HepG2 (cell line): Measurements from ENCODE around the gene DENND4A. TPM values are rescaled to one million over a fixed set of nuclear protein-coding genes. Genes with fewer than 3 reads are reported as not detected.
A peak's percentile ranks its signal among the peaks of the same experiment; 100 is the strongest.

Experiments used
- ATF5 ChIP-seq: sonication (generic); formaldehyde crosslinking; IDR thresholded peaks from 2 replicates; pipeline ENCODE4 v1.4.0; 2020; ENCODE audit warnings: mild to moderate bottlenecking, low read depth, missing genetic modification reagents
- ATF6 ChIP-seq: sonication (generic); formaldehyde crosslinking; conservative IDR thresholded peaks from 2 replicates; pipeline ENCODE4 v1.4.0; 2020; ENCODE audit warnings: missing genetic modification reagents
- CEBPB ChIP-seq: IDR thresholded peaks from 2 replicates; pipeline ENCODE4 v1.6.1; 2011; ENCODE audit warnings: low read depth, low read length, improper control_type of control experiment, borderline replicate concordance
- FOXP4 ChIP-seq: sonication (generic); formaldehyde crosslinking; IDR thresholded peaks from 2 replicates; pipeline ENCODE4 v1.4.0; 2020; ENCODE audit warnings: missing genetic modification reagents
- HDAC1 ChIP-seq: sonication (generic); formaldehyde crosslinking; IDR thresholded peaks from 2 replicates; pipeline ENCODE4 v1.5.1; 2020; ENCODE audit warnings: mild to moderate bottlenecking, missing genetic modification reagents
- MAF1 ChIP-seq: sonication (generic); formaldehyde crosslinking; IDR thresholded peaks from 2 replicates; pipeline ENCODE4 v1.5.0; 2020; ENCODE audit warnings: missing genetic modification reagents, borderline replicate concordance
- WIZ ChIP-seq: sonication (generic); formaldehyde crosslinking; IDR thresholded peaks from 2 replicates; pipeline ENCODE4 v1.5.1; 2020; ENCODE audit warnings: mild to moderate bottlenecking, missing genetic modification reagents
- ZHX2 ChIP-seq, 2 experiments: sonication (generic) in 1 of 2; formaldehyde crosslinking in 1 of 2; IDR thresholded peaks; 2 replicates each; pipeline versions ENCODE4 v1.6.1 to v1.9.0; 2014 to 2022; ENCODE audit warnings: antibody characterized with exemption in 1 of 2, borderline replicate concordance in 1 of 2, inconsistent platforms in 1 of 2, low read depth in 1 of 2, missing genetic modification reagents in 1 of 2
- ZNF556 ChIP-seq: sonication (generic); formaldehyde crosslinking; IDR thresholded peaks from 2 replicates; pipeline ENCODE4 v1.4.0; 2020; ENCODE audit warnings: mild to moderate bottlenecking, missing genetic modification reagents, borderline replicate concordance
- ZNF639 ChIP-seq: conservative IDR thresholded peaks from 2 replicates; pipeline ENCODE4 v1.6.1; 2018; ENCODE audit warnings: missing genetic modification reagents
- ZNF780A ChIP-seq: sonication (generic); formaldehyde crosslinking; IDR thresholded peaks from 2 replicates; pipeline ENCODE4 v1.8.0; 2022; ENCODE audit warnings: mild to moderate bottlenecking, missing genetic modification reagents, moderate library complexity
- polyA plus RNA-seq, 8 experiments: library from polyadenylated mRNA; depleted of rRNA in 3 of 8; stranded (reverse) in 7 of 8; unstranded in 1 of 8; fragments of >200 nt; fragmentation: Illumina TruSeq in 4 of 8; extraction: Trizol in 4 of 8; gene quantifications; 2 replicates each; pipeline versions ENCODE4 v1.2.1 to v1.2.3, GENCODE V29; 2011 to 2016; ENCODE audit warnings: low read depth in 4 of 8, missing spikeins in 1 of 8, mixed read lengths in 1 of 8; ENCODE audit not compliant: insufficient read depth in 1 of 8
- total RNA-seq, 5 experiments: library from RNA; depleted of rRNA; stranded (reverse); fragments of >200 nt; fragmentation: Illumina TruSeq; extraction: Trizol; gene quantifications; 2 replicates each; pipeline ENCODE4 v1.2.3, GENCODE V29; 2016; ENCODE audit warnings: low read depth in 1 of 5

DENND4A gene
- total and polyA plus RNA-seq, 2 of the 13 experiments (the other 11 are each of a cell fraction or from before 2014, with no cell fraction given): 13.2 to 18.6 TPM

- TF ChIP-seq ATF6 (CRISPR knock-in tag) (0 out of 2 replicates have a peak, but pooled peaks have one; percentile 36), ZHX2 (IDR thresholded peaks at IDR 0.05; ENCODE audit: low read depth) (peak; percentile 89), ZHX2 (CRISPR knock-in tag; IDR thresholded peaks at IDR 0.05; ENCODE audit: borderline replicate concordance) (no peak), ZNF556 (CRISPR knock-in tag) (0 out of 2 replicates have a peak, but pooled peaks have one; percentile 88), ZNF780A (no peak), MAF1 (0 out of 2 replicates have a peak, but pooled peaks have one; percentile 69), WIZ (CRISPR knock-in tag) (no peak), ATF5 (CRISPR knock-in tag) (peak; percentile 80; the same call in 1 of the 2 replicates), CEBPB (no peak), HDAC1 (CRISPR knock-in tag) (peak; percentile 76), ZNF639 (CRISPR knock-in tag) (peak; percentile 77; the same call in 1 of the 2 replicates), FOXP4 (CRISPR knock-in tag) (peak; percentile 71; the same call in 1 of the 2 replicates)
These were observed at the start of gene DENND4A (continued) for GRCh38 chr15:65792138-65792987.
